Activated naive CD4-positive, alpha-beta T cell treated with anti-CD3 and anti-CD28 coated beads, Interleukin-2, amount 10 ng/mL, durations not matched to agents 7 days and 5 days (primary cell): ENCODE data around the gene QRICH1.
A peak's percentile ranks its signal among the peaks of the same experiment; 100 is the strongest.

Source experiments
- CTCF ChIA-PET: fragments of 350-600 bp; sonication (Branson Sonifier 250); formaldehyde crosslinking; loops from one replicate; lab custom pipeline; 2021; ENCODE audit warnings: antibody characterized with exemption; lab: Charles Lee
- DNase-seq: peaks from one replicate; pipeline ENCODE4 v3.0.0-alpha.2; 2020
- H3K27ac Mint-ChIP-seq: one replicate; pipeline ENCODE4 v1.8.0; 2021; ENCODE audit warnings: mild to moderate bottlenecking, moderate library complexity, mixed read lengths
- H3K27me3 Mint-ChIP-seq: one replicate; pipeline ENCODE4 v1.8.0; 2021; ENCODE audit warnings: mild to moderate bottlenecking, mixed read lengths
- H3K36me3 Mint-ChIP-seq: one replicate; pipeline ENCODE4 v1.8.0; 2021; ENCODE audit warnings: mixed read lengths
- H3K4me1 Mint-ChIP-seq: one replicate; pipeline ENCODE4 v1.8.0; 2021; ENCODE audit warnings: mixed read lengths
- H3K4me3 Mint-ChIP-seq: one replicate; pipeline ENCODE4 v1.8.0; 2021; ENCODE audit warnings: mild to moderate bottlenecking, moderate library complexity, mixed read lengths
- H3K9me3 Mint-ChIP-seq: one replicate; pipeline ENCODE4 v1.8.0; 2021; ENCODE audit warnings: mixed read lengths

Gene QRICH1

DNA sequence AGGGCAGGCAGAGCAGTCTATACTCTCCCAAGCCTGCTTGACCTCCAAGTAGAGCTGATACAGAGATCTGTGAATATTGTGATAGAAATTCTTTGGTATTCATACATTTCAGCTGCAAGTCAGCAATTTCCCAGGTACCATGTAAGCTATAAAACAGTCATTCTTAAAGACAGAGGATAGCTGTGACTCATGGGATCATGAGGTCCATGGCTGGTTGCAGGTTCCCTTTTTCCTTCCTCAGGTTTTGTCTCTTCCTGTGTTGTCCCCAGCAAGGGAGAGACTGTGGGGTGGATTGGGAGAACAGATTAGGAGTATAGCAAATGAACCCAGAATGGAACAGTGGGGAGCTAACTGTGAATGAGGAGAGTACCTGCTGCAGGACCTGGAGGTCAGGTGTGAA, 109.2 kb downstream of the QRICH1 start:
- DNase-seq = no peak
- Mint-ChIP-seq H3K4me1 (peaks cover 18% of the 10 kb centered on the region), H3K27me3 (no peaks in the 10 kb centered on the region), H3K36me3 (peaks cover 41% of the 10 kb centered on the region), H3K27ac (peak overlapping the region; percentile 2), H3K9me3 (no peaks in the 10 kb centered on the region), H3K4me3 (no peak overlapping the region)
- CTCF ChIA-PET = interaction anchor here (0.8 to 2.0 kb wide), 3 partner anchors 23 to 50 kb away, joined by 3 to 6 read pairs (median 5); partner anchors contain the start of gene WDR6

DNA sequence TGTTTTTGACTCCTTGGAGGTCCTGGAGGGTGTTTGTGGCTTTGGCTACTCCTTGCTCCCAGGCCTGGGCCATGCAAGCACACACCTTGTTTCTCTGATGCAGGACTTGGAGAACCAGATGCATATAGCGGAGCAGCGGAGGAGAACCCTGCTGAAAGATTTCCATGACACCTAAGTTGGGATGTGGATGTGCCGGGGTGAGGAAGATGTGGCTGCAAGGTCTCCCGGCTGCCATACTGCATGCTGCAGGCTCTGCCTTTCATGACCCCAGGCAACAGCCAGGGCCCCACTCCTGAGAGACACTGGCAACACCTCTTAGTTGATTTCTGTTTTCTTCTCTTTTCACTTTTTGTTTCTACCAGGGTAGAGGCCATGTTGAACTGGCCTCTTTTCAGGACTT, 110.8 kb downstream of the QRICH1 start:
- CTCF ChIA-PET = interaction anchor here (0.6 kb wide), 1 partner anchor 25 kb away, joined by 4 read pairs; no protein-coding TSS in a partner anchor

DNA sequence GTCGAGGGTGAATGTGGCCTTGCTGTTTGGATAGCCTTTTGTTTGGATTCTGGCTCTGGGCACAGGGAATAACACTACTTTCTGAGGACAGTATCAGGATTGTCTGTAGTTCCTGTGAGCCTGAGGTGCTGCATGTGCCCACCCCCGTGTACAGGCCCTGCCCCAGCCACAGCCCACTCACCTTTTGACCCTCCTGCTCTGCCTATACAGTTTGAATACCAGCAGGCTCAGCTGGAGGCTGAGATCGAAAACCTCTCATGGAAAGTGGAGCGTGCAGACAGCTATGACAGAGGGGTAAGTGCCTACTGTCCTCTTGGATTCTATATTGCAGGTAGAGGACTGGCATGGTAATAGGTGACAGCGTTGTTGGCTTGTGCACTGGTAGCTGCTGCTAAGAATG, 111.2 kb downstream of the QRICH1 start:
- H3K4me1 Mint-ChIP-seq = peaks cover 2% of the 10 kb centered on the region
- H3K9me3 Mint-ChIP-seq = no peaks in the 10 kb centered on the region
- no peak for DNase-seq
- no peak overlapping the region for H3K27ac Mint-ChIP-seq
- CTCF ChIA-PET = interaction anchor here (0.6 kb wide), 1 partner anchor 25 kb away, joined by 4 read pairs; no protein-coding TSS in a partner anchor
- H3K36me3 Mint-ChIP-seq = peaks cover 48% of the 10 kb centered on the region
- no peaks in the 10 kb centered on the region for H3K27me3 Mint-ChIP-seq
- no peak overlapping the region for H3K4me3 Mint-ChIP-seq

More for the DNA sequence above, 110.8 kb downstream of the QRICH1 start:
- Mint-ChIP-seq H3K9me3 (no peaks in the 10 kb centered on the region), H3K27ac (peak overlapping the region; percentile 45), H3K36me3 (peaks cover 48% of the 10 kb centered on the region), H3K27me3 (no peaks in the 10 kb centered on the region), H3K4me1 (peaks cover 6% of the 10 kb centered on the region), H3K4me3 (no peak overlapping the region)
- no peak for DNase-seq

DNA sequence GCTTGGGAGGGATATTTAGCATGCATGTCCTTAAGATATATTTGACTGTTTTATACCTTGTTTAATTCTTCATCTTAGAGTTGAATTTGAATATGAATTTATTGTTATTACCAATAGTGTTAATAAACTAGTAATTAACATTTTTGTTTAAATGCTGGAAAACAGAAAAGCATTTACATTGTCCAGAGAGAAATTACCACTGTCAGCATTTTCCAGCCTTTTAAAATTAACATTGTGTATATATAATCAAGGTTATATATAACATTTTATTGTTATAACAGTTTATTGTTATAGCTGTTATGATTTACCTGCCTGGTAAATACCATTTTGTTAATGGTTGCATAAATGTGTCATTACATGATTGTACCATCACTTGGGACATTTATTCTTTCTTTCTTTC, 111.9 kb downstream of the QRICH1 start:
- H3K4me3 Mint-ChIP-seq = no peak overlapping the region
- H3K27me3 Mint-ChIP-seq = no peaks in the 10 kb centered on the region
- no peak overlapping the region for H3K27ac Mint-ChIP-seq
- no peaks in the 10 kb centered on the region for H3K9me3 Mint-ChIP-seq
- CTCF ChIA-PET = no interaction called here
- DNase-seq = no peak
- H3K36me3 Mint-ChIP-seq = peaks cover 48% of the 10 kb centered on the region
- no peaks in the 10 kb centered on the region for H3K4me1 Mint-ChIP-seq

DNA sequence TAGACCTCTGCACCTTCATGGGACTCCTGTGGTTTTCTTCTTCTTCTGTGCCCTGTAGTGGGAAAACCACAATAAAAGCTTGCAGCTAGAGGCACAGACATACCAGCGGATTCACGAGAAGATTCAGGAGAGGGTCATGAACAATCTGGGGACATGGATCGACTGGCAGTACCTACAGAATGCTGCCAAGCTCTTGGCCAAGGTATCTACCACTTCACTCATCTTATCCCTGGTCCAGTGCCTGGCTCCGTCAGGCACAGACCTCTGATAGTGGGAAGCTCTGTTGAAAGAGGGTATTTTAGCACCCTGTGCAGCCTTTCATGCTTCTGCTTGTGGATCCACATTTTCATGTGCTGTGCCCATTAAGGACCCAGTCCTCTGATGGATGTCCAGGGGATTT, 113.6 kb downstream of the QRICH1 start:
- Mint-ChIP-seq H3K9me3 (no peaks in the 10 kb centered on the region), H3K27ac (no peak overlapping the region), H3K27me3 (no peaks in the 10 kb centered on the region), H3K4me3 (no peak overlapping the region), H3K36me3 (peaks cover 55% of the 10 kb centered on the region), H3K4me1 (no peaks in the 10 kb centered on the region)
- CTCF ChIA-PET = interaction anchor here (1.3 kb wide), 1 partner anchor 589 kb away, joined by 3 read pairs; no protein-coding TSS in a partner anchor
- DNase-seq = no peak
